HepG2 (cell line): ENCODE results near the gene LIME1. TPM values are rescaled to one million over a fixed set of nuclear protein-coding genes. Genes with fewer than 3 reads are reported as not detected.

ENCODE experiments used
- BRCA1 ChIP-seq: sonication (generic); formaldehyde crosslinking; IDR thresholded peaks from 2 replicates; pipeline ENCODE4 v1.4.0; 2020; ENCODE audit warnings: missing genetic modification reagents
- CBX1 ChIP-seq: IDR thresholded peaks from one replicate; pipeline ENCODE4 v1.6.1; 2016; ENCODE audit warnings: antibody characterized with exemption, low read depth
- ELF1 ChIP-seq: sonication (generic); formaldehyde crosslinking; IDR thresholded peaks from 2 replicates; pipeline ENCODE4 v1.4.0; 2020; ENCODE audit warnings: missing genetic modification reagents
- HES4 ChIP-seq: sonication (generic); formaldehyde crosslinking; IDR thresholded peaks from 2 replicates; pipeline ENCODE4 v1.9.0; 2021; ENCODE audit warnings: mild to moderate bottlenecking, missing genetic modification reagents, borderline replicate concordance
- HNRNPL ChIP-seq: fragments of 200-400 bp; formaldehyde crosslinking; IDR thresholded peaks from 2 replicates; pipeline ENCODE4 v1.6.1; 2017; ENCODE audit warnings: mild to moderate bottlenecking, low read depth, low read length
- LCORL ChIP-seq, 2 experiments: fragments of 450-650 bp in 1 of 2; sonication (generic) in 1 of 2; formaldehyde crosslinking in 1 of 2; IDR thresholded peaks; 2 replicates each; pipeline versions ENCODE4 v1.5.0 to v1.6.1; 2017 to 2020; ENCODE audit warnings: antibody characterized with exemption in 1 of 2, missing genetic modification reagents in 1 of 2
- PRPF4 ChIP-seq: fragments of 200-400 bp; formaldehyde crosslinking; IDR thresholded peaks from 2 replicates; pipeline ENCODE4 v1.6.1; 2016; ENCODE audit warnings: low read length, low read depth; ENCODE audit not compliant: poor library complexity, severe bottlenecking
- RARA ChIP-seq: IDR thresholded peaks from 2 replicates; pipeline ENCODE4 v1.6.1; 2016; ENCODE audit warnings: missing genetic modification reagents, missing compliant biosample characterization
- RERE ChIP-seq: IDR thresholded peaks from 2 replicates; pipeline ENCODE4 v1.6.1; 2016; ENCODE audit warnings: low read depth, missing genetic modification reagents, missing compliant biosample characterization
- RNF2 ChIP-seq: fragments of 450-650 bp; conservative IDR thresholded peaks from 2 replicates; pipeline ENCODE4 v1.6.1; 2016; ENCODE audit warnings: low read depth
- SAP130 ChIP-seq: IDR thresholded peaks from 2 replicates; pipeline ENCODE4 v1.6.1; 2016; ENCODE audit warnings: low read depth
- TFDP1 ChIP-seq: IDR thresholded peaks from 2 replicates; pipeline ENCODE4 v1.6.1; 2016; ENCODE audit warnings: missing compliant biosample characterization, missing genetic modification reagents, borderline replicate concordance
- TGIF2 ChIP-seq: IDR thresholded peaks from 2 replicates; pipeline ENCODE4 v1.6.1; 2016; ENCODE audit warnings: control low read depth, missing compliant biosample characterization
- ZNF230 ChIP-seq: sonication (generic); formaldehyde crosslinking; IDR thresholded peaks from 2 replicates; pipeline ENCODE4 v1.4.0; 2020; ENCODE audit warnings: mild to moderate bottlenecking, missing genetic modification reagents
- ZNF562 ChIP-seq: sonication (generic); formaldehyde crosslinking; IDR thresholded peaks from 2 replicates; pipeline ENCODE4 v1.8.0; 2022; ENCODE audit warnings: missing genetic modification reagents, borderline replicate concordance
- ZNF572 ChIP-seq: sonication (generic); formaldehyde crosslinking; IDR thresholded peaks from 2 replicates; pipeline ENCODE4 v1.5.1; 2020; ENCODE audit warnings: mild to moderate bottlenecking, missing genetic modification reagents
- ZNF709 ChIP-seq: sonication (generic); formaldehyde crosslinking; IDR thresholded peaks from 2 replicates; pipeline ENCODE4 v1.5.0; 2020; ENCODE audit warnings: mild to moderate bottlenecking, missing genetic modification reagents
- polyA plus RNA-seq, 8 experiments: library from polyadenylated mRNA; depleted of rRNA in 3 of 8; stranded (reverse) in 7 of 8; unstranded in 1 of 8; fragments of >200 nt; fragmentation: Illumina TruSeq in 4 of 8; extraction: Trizol in 4 of 8; gene quantifications; 2 replicates each; pipeline versions ENCODE4 v1.2.1 to v1.2.3, GENCODE V29; 2011 to 2016; ENCODE audit warnings: low read depth in 4 of 8, missing spikeins in 1 of 8, mixed read lengths in 1 of 8; ENCODE audit not compliant: insufficient read depth in 1 of 8
- total RNA-seq, 5 experiments: library from RNA; depleted of rRNA; stranded (reverse); fragments of >200 nt; fragmentation: Illumina TruSeq; extraction: Trizol; gene quantifications; 2 replicates each; pipeline ENCODE4 v1.2.3, GENCODE V29; 2016; ENCODE audit warnings: low read depth in 1 of 5
- TF ChIP-seq, protein P1 (sequence below): fragments of 450-650 bp; IDR thresholded peaks from 2 replicates; pipeline ENCODE4 v1.6.1; 2017; ENCODE audit warnings: mild to moderate bottlenecking
- TF ChIP-seq, protein P2 (sequence below): sonication (generic); formaldehyde crosslinking; IDR thresholded peaks from 2 replicates; pipeline ENCODE4 v1.5.0; 2020; ENCODE audit warnings: missing genetic modification reagents, mild to moderate bottlenecking, borderline replicate concordance

The LIME1 gene
- total and polyA plus RNA-seq, 2 of the 13 experiments (the other 11 are each of a cell fraction or from before 2014, with no cell fraction given) = 13.0 to 61.5 TPM

DNA sequence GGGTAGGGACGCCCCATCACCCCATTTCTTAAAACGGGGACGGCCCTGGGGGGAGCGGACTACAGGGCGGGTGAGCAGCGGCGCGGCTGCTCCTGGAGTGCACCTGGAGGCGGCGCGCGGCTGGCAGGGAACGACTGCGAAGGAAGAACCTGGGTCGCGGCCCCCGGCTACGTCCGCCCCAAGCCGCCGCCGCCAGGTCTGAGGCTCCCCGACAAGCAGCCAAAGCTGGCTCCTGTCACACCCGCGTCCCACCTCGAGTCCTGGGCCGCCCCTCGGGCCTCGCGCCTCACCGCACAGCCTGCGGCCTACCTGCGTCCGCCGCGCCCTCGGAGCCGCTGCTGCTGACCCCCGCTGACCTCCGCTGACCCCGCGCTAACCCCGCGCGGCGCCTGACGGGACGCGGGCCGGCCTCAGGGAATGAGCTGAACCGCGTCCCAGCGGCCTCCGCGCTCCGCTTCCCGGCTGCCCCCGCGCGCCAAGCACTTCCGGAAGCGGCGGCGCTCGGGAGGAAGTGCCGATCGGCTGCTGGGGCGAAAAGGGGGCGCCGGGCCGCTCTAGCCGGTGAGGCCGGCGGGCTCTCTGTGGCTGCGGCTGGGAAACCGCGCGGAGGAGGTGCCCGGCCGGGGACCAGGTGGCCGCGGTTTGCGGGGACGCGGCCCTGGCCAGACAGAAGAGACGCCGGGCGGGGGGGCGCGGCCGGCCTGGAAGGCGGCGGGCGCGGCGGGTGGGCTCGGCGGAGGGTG is 28.7 kb upstream of the LIME1 start, which contains the start of the genes ARFRP1 and ZGPAT (continued):
- TF ChIP-seq, protein P1, sequence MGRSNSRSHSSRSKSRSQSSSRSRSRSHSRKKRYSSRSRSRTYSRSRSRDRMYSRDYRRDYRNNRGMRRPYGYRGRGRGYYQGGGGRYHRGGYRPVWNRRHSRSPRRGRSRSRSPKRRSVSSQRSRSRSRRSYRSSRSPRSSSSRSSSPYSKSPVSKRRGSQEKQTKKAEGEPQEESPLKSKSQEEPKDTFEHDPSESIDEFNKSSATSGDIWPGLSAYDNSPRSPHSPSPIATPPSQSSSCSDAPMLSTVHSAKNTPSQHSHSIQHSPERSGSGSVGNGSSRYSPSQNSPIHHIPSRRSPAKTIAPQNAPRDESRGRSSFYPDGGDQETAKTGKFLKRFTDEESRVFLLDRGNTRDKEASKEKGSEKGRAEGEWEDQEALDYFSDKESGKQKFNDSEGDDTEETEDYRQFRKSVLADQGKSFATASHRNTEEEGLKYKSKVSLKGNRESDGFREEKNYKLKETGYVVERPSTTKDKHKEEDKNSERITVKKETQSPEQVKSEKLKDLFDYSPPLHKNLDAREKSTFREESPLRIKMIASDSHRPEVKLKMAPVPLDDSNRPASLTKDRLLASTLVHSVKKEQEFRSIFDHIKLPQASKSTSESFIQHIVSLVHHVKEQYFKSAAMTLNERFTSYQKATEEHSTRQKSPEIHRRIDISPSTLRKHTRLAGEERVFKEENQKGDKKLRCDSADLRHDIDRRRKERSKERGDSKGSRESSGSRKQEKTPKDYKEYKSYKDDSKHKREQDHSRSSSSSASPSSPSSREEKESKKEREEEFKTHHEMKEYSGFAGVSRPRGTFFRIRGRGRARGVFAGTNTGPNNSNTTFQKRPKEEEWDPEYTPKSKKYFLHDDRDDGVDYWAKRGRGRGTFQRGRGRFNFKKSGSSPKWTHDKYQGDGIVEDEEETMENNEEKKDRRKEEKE = no peak
- peak; percentile 98 for TF ChIP-seq ZNF709 (CRISPR knock-in tag)
- peak; percentile 98 for TF ChIP-seq RNF2
- peak; percentile 99 for TF ChIP-seq RARA (CRISPR knock-in tag)
- peak; percentile 79 for TF ChIP-seq TGIF2
- no peak for TF ChIP-seq PRPF4
- TF ChIP-seq LCORL (IDR thresholded peaks at IDR 0.05) = no peak
- TF ChIP-seq LCORL (CRISPR knock-in tag; IDR thresholded peaks at IDR 0.05) = peak; percentile 68
- peak; percentile 96 for TF ChIP-seq BRCA1 (CRISPR knock-in tag)
- peak; percentile 86 for TF ChIP-seq CBX1
- TF ChIP-seq SAP130 = peak; percentile 99
- no peak; the same call in 1 of the 2 replicates for TF ChIP-seq ZNF562 (CRISPR knock-in tag)
- peak; percentile 94 for TF ChIP-seq ELF1
- TF ChIP-seq RERE (CRISPR knock-in tag) = peak; percentile 84
- peak; percentile 57; the same call in 1 of the 2 replicates for TF ChIP-seq ZNF572 (CRISPR knock-in tag)
- peak; percentile 86 for TF ChIP-seq HES4 (CRISPR knock-in tag)
- TF ChIP-seq HNRNPL = no peak
- TF ChIP-seq ZNF230 (CRISPR knock-in tag) = peak; percentile 76; the same call in 1 of the 2 replicates
- TF ChIP-seq, protein P2, sequence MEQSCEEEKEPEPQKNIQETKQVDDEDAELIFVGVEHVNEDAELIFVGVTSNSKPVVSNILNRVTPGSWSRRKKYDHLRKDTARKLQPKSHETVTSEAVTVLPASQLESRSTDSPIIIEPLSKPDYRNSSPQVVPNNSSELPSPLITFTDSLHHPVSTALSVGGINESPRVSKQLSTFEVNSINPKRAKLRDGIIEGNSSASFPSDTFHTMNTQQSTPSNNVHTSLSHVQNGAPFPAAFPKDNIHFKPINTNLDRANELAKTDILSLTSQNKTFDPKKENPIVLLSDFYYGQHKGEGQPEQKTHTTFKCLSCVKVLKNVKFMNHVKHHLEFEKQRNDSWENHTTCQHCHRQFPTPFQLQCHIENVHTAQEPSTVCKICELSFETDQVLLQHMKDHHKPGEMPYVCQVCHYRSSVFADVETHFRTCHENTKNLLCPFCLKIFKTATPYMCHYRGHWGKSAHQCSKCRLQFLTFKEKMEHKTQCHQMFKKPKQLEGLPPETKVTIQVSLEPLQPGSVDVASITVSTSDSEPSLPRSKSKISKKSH (CRISPR knock-in tag) = peak; percentile 85; the same call in 1 of the 2 replicates
- peak; percentile 94 for TF ChIP-seq TFDP1 (CRISPR knock-in tag)
